ENCODE measurements around the gene PCNX2.
"Not testable (repeated sequence)": the region's sequence is repeated elsewhere in the genome, so short reads cannot be mapped to it uniquely, and the experiment has no call there.

The PCNX2 gene

DNA sequence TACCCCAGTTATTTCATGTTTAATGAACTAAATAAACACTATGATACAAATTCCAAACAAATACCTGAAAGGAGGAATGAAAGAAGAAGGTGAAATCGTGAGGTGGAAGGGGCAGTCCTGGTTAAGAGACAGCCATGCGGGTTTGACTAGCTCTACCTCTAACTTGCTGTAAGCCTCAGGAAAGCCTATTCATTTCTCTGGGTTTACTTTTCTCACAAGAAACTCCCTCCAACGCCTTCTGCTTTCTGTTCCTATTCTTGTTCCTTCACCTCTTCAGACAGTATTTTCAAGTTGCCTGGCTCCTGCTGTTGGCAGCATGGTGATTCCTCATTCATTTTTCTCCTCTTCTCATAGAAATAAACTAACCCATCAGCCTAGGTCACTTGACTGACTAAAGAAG is 252.7 kb downstream of the PCNX2 start:
- no peak for DNase-seq

DNA sequence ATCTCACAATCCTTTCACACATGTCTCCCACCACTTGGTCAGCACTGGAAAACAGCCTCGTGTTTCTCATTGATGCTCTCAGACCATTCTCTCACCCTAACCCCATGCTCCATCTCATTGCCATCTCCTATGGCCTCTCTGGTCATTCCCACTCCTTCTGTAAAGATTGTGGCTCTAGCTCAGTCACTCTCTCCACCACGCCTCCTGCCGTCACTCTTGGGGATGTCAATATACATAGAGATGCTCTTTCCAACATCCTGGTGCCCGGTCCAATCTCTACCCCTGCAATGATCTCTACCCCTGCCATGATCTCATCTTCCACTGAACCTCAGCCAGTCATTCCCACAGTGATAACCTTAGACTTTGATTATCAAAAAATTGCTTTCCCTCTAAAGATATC is 255.0 kb downstream of the PCNX2 start:
- no peak for DNase-seq

DNA sequence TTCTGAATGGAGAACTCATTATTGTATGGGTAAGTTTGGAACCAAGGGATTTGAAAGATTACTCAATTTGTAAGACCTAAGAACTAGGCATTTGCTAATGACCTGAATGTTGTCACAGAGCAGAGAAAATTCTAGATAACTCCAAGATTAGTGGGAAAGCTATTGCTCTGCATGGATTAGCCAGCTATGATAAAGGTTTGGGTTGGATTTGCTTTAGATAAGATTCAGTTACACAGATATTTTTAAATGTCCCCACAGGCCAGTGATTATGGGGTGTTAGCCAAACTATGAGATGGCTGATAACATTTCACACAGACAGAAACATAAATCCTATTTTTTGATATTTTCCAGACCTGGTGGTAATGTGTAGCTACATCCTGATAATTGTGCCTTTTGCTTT is 256.9 kb downstream of the PCNX2 start:
- DNase-seq = no peak

DNA sequence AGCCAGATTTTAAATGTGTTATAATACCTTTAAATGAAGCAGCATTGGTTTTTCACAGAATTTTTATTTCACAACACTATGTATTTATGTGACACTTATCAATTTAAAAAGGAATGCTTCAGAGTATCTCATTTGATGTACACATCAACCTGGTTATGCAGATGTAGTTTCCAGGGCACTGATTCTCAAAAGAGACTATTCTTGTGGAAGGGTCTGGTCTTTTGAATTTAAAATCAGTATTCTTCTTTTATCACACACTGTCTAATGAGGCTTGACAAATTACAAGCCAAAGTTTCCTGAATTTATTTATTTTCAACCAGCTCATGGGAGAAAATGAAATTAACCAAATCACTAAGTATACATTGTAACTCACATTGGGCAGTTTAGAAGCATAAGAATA is 257.7 kb downstream of the PCNX2 start:
- no peak for DNase-seq

DNA sequence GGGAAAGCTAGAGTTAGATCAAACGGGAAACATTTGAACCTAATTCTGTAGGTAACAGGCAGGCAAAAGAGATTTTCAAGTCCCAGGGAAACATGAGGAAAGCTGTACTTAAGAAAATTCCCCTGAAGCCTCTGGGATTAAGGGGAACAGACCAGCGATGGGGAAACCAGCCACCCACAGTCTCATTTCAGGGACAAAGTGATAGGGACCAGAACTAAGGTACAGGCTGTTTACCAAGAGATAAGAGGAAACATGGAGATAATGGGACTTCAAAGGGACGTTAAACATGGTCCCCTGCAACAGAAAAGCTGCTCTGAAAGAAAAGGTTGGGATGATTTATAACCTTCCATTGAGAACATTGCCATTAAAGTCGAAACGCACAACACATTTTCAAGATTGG is 260.7 kb downstream of the PCNX2 start:
- no peak for DNase-seq

DNA sequence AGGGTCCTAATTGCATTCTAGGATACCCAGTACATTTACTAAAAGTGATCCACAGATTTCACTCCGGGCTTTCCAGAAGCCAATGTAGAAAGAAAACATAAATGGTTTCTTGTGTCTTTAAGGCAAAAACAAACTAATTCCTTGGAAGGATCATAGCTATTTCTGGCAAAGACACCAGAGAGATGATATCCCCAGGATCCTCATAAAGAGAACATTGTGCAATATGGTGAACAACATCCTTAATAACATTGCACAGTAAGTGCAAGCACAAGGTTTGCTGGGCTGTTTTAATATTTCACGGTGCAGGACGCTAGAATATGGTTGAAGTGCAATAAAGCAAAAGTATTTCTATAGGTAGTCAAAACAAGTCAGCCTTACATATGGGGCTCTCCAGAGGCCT is 262.2 kb downstream of the PCNX2 start:
- no peak for DNase-seq

DNA sequence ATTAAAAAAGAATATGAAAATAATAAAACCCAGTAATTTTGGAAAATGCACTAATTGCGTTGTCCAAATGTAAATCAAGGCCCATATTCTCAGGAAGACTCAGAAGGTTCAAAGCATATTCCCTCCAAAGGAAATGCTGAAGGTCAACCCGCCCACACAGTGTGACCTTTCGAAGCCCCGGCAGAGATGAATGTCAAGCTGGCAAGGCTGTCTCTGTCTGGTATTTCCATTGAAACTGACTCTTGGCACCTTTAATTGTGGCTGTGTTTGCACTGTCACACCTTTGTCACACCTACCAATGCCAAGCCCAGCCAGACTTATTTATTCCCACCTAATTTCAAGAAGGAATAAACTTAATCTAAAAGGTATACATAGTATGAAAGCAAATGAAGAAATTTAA is 262.6 kb downstream of the PCNX2 start:
- no peak for DNase-seq

DNA sequence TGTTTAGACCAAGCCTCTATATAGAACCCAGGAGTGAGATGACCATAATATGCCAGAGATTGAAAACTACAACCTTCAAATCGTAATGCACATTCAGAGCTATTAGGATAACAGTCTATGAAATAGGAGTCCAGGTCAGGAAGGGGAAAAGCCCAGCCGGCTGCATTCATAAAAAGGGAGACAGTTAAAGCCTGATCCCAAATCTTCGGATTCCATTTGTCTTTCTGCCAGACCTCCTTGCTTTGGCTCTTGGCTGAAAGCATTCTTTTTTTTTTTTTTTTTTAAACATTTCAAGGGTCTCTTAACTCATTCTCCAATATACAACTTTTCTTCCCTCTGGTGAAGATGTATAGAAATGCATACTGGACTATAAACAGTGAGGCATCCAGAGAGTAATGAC is 264.0 kb downstream of the PCNX2 start:
- DNase-seq = no peak

DNA sequence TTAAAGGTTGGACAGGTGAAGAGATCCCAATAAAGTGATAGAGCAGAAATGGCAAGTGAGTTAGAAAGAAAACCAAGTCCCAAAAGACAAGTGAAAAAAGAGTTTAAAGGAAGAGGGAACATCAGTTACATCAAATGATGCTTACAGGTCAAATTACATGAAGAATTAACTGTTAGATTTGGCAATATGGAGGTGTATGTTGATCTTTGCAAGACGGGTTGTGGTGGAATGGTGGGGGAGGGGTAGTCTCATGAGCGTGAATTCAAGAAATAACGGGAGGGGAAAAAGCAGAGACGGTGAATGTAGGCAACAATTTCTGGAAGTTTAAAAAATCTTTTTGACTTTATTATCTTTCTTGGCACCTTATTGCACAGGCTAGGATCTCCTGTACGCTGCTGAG is 268.5 kb downstream of the PCNX2 start:
- no peak for DNase-seq

DNA sequence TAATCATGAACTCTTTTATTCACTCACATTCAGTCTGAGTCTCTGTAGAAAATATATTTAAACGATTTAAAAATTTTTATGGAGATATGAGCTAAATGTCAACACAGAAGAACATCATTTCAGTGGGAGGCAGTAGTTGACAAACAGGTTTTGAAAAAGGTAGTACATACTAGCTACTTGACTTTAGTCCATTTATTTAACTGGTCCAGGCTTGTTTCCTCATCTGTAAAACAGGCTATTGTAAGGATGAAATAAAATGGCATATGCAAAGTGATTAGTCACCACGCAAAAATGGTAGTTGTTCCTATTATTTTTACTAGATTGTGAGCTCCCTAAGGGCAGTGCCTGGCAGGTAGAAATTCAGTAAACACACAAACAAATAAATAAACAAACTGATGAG is 270.0 kb downstream of the PCNX2 start:
- DNase-seq = no peak

DNA sequence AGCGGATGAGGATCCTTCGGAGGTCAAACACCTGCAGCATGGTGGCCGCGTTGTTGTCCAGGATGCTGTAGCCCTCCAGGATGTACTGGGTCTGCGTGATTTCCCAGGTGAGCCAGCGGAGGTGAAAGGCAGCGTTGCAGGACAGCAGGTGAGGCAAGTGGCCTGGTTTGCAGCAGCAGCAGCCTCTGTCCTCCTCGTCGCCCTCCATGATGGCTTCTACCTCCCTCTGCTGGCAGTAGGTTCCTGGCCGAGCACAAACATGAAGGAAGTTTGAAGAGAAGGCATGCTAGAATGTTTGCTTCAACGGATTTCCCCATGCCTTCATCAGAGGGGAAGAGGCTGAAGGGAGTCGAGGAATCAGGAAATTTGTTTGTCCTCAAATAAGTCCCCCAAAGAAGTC is 270.4 kb downstream of the PCNX2 start:
- DNase-seq = peak; percentile 29

DNA sequence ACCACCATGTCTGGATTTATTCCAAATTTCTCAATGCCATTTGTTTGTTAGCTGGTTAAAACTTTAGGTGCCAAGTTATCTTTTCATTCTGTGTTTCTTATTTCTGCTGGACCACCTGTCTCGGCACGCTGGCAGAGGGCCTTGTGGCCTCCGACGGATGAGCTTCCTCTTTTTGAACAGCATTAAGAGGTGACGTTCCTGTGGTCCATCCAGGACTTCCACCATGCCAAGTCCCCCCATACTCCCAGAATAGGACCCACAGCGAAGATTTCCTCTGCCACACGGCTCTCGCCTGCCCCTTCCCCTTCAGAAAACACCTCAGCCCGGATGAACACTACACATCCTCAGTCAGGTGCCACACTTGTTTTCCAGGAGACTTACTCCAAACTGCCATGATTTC is 271.3 kb downstream of the PCNX2 start:
- DNase-seq = no peak

DNA sequence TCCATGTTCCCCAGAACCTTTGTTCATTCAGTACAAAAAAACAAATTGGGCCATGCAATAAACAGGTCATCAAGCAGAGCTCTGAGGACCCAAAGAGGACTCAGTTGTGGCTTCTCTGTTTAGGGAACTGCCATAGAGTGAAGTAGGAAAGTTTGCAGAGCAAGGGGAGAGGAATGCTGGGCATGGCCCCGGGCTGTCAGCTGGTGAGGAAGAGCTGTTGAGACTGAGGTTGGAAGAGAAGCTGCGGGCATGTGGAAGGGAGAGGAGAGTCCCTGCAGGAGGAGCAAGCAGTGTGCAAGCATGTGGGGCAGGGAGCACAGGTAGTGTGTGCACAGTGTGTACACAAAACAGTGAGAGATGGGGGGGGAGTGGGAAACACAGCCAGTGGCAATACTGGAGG is 273.3 kb downstream of the PCNX2 start:
- no peak for DNase-seq

DNA sequence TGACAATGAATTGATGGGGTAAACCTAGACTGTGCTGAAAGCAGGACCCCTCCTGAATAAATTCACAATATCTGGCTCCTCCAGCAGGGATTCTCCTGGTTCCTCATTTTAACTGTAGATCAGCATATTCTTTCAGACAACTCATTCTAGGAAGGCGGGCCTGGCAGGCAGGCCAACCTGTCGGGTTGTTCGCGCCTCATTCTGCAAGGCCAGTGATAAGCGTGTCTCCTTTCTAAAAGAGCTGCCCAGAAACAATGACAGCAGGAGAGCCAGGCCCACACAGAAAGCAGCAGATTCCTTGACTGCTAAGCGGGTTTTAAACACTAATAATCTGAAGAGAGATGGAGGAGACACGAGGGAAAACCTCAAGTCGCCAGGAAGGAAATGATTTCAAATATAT is 275.1 kb downstream of the PCNX2 start:
- no peak for DNase-seq

DNA sequence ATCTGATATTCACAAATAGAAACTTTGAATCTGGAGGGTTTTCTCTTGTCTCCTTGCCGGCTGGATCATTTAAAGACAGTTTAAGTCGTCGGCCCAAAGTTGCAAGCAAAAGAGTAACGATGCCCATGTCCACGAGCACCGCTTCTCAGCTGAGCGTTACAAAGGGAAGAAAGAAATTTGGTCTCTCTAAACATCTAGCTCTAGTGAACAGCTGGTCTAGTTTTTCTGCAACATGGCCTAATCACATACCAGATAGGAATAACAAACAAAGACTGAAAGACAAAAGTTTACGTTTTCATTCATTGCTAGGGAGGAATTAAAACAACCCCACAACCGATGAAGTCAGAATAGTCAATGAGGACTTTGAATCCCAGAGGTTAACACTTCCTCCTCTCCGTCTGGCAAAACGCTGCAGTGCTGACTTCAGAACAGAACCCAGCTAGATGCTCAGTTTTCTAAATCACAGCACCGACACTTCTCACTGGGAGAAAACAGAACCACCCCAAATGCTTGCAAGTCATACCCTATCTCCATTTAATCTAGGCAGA is 275.7 kb downstream of the PCNX2 start:
- DNase-seq = no peak

DNA sequence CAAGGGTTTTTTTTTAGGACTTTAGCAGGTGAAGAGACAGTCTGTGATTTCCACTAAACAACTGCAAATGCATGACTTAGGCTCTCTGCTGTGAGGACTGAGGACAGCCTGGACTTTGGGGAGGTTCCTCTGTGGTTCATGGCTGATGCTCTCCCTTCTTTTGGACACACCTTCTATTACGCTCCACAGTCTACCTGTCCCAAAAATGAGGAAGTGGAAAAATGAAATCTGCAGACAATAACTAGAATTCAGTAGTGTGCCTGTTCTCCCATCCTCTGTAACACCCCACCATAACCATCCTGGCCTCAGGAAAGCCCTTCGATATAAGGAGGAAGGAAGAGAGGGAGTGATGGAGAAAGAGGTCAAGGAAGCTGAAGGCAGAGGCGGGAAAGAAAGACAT is 276.4 kb downstream of the PCNX2 start:
- no peak for DNase-seq

DNA sequence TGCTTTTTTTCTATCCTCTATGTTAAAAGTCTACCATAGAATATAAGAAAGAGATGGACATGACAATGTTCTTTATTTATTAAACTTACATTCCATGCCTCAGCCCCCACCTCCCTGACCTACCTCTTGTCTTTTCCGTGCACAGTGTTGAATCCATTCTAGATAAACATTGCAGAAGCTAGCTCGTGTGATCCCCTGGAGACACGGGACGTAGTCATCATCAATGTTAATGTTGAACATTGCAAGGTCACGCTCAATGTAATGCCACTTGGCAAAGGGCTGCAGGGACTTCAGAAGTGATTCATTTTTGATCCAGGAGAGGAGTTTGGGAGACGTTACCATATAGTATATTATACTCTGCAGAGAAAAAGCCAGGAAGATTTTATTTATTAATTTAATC is 278.7 kb downstream of the PCNX2 start:
- no peak for DNase-seq

DNA sequence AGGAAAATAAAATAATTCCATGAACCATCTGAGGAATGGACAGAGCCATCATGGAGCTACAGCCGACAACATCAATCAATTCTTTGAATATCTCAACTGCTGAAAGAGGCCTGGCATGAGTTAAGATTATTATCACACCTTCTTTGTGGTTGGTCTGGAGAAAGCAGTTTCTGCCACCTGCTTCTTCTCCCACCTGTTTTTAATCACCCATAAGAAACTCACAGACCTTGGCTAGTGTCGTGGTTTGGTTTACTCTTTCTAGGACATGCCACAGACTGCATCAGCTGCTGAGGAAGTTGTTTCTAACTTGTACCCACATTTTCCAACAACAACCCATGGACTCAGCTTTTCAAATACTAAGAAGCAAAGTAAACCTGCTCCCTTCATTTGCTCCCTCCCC is 279.6 kb downstream of the PCNX2 start:
- no peak for DNase-seq

DNA sequence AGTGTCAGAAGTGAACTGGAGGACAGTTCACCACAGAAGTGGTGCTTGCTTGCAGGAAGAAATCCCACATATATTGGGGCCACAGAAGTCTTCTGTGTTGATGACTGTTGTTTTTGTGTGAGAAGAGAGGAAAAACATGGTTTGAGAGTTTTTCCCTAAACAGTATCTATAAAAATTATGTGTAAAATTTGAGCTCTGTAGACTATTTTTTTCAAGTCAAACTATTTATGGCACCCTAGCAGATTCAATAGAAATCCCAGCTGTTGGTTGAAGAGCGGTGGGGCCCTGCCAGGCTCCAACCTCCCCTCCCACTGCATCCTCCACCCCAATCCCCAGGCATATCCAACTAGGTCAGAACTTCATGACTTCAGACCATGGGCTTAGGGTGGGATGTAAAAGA is 283.5 kb downstream of the PCNX2 start:
- no peak for DNase-seq

DNA sequence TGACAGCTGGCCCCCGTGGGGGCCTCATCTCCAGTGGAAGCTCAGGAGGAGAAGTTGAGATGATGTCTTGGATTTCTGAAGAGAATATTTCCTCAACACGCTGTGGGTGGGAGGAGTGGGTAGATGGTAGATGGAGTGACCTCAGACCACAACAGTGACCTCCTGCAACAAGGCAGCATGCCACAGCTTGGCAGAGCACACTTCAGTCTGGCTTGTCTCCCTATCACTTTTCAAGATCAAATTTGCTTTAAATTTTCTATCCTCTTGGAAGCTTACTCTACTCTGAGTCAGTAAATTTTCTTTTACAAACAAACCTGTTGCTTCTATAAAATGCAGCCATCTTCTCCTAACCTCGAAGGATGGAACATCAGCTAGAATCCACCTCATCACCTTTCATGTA is 285.4 kb downstream of the PCNX2 start:
- no peak for DNase-seq

DNA sequence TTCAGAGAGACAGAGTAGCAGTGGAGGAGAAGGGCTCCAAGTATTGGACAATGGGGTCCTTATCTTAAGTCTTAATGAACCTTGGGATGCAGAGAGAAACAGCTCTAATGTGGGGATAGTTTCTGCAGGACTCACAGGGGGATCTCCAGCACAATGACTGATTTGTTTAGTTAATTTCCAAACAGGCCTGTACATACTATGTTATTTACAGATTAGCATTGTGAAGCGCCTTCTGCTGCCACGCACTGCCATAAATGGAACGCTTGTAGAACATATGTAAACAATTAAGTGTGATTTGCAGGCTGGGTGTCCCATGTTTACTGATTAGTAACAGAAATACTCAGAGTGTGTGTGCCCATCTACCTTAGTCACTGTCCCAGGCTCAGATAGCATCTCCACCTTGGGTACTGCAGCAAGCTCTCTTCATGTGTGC is 289.0 kb downstream of the PCNX2 start:
- DNase-seq = no peak

DNA sequence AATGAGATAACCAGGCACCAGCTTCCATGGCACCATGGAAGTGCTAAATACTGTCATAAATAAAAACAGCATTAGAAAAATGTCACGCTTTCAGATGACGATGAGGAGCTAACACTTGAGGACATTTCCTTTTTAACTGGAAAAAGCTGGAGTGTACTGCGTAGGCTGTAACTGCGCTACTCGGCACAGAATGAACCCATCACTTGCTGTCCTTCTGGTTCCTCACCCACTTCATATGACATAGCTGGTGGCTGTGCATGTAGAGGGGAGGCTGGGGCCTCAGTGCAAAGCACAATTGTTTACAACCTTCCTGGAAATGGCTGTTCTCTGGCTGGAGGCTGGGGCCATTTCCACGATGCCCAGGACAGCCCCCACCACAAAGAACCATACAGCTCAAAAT is 289.4 kb downstream of the PCNX2 start:
- DNase-seq = no peak

DNA sequence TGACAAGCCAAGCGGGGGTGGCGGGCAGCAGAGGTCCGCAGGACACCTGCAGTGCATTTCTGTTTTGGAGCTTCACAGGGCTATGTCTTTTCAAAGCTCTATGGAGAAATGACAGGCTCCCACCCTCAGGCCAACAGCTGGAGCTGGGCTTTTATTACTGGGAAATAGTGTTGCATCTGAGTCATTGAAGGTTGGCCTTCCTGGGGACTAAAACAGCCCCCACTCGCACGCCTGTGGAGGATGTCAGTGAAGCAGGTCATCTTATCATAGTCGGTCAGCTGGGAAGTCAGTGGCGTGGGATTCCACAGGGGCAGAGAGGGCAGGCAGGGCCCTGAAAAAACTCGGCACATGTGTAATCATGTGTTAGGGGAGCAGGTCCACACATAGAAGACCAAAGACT is 289.8 kb downstream of the PCNX2 start:
- DNase-seq = no peak

DNA sequence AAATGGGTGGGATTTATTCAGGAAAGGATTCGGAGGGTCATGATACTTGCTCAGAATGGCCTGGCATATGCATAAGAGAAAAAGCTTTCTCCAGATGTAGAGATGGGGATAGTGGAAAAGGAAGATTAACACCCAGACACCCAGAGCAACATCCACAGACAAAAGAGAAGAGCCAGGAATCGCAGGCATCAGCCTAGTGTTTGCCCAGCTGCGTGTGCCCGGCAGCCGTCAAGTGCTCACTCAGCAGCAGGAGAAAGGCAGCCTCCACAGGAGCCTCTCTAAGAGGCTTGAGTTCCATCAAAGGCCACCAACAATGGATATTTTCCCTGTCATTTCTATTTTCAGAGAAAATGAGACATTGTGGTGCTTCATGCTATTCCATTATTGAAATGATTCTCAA is 290.4 kb downstream of the PCNX2 start:
- DNase-seq = no peak

DNA sequence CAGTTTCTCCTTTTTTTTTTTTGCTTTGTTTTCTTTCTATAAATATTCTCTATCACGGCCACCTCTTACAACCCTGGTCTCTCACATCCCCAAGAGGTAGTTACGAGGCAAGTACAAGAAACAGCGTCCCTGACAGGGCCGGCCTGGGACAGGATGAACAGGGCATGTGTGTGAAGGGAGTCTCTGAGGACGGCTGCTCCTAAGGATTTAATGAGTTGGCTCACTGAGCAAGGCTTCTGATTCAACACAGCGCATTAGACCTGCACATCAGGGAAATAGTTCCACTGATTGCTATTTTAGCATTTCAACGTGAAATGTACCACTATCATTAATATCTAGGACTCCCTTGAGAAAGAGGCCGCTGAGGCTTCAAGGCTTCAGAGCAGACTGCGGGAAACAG is 291.1 kb downstream of the PCNX2 start:
- no peak for DNase-seq

DNA sequence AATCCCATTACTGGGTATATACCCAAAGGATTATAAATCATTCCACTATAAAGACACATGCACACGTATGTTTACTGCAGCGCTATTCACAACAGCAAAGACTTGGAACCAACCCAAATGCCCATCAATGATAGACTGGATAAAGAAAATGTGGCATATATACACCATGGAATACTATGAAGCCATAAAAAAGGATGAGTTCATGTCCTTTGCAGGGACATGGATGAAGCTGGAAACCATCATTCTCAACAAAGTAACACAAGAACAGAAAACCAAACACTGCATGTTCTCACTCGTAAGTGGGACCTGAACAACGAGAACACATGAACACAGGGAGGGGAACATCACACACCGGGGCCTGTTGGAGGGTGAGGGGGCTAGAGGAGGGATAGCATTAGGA is 291.9 kb downstream of the PCNX2 start:
- not testable (repeated sequence) for DNase-seq
